NCI-H146 treated with DMSO at 0.1 percent for 48 hours (cell line): Measurements from ENCODE around the gene LCMT1.
A peak's percentile ranks its signal among the peaks of the same experiment; 100 is the strongest.
"Not testable (repeated sequence)": the region's sequence is repeated elsewhere in the genome, so short reads cannot be mapped to it uniquely, and the experiment has no call there.

Experiments
- DNase-seq: peaks from one replicate; lab custom pipeline; 2025; ENCODE audit not compliant: unreplicated experiment; lab: John Stamatoyannopoulos, UW

The LCMT1 gene

DNA sequence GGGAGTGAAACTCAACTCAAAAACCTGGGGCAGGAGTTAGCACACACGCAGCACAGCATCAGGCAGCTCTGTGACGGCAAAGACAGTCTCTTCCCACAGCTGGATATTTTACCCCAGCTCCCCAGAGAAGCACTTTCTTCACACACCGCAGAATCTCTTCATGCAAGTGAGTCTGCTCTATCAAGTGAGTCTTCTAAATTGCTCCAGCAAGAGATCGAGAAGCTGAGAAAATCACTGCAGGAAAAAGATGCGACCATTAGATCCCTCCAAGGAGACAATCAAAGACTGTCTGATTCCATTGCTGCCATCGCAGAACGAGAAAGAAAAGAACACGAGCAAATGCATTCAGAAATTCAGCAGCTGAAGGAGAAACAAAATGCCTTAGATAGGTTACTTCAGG, 16.9 kb upstream of the LCMT1 start:
- DNase-seq, result no peak

DNA sequence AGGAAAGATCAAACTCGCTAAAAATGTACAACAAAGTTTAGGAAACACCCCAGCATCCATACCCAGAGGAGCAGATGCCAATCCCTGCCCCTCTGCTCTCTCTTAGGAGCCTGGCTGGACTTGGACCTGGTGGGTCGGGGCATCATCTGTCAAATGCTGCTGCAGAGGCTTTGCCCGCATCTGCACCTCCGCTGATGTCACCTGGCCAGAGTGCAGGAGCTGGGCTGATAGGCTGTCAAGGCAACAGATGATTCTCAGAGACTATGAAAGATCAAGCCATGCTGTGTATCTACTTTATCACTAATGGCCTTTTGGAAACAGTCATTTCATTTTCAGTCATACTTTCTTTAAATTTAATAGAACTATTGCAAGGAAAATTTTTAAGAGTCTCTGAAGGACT, 15.9 kb upstream of the LCMT1 start:
- no peak for DNase-seq

DNA sequence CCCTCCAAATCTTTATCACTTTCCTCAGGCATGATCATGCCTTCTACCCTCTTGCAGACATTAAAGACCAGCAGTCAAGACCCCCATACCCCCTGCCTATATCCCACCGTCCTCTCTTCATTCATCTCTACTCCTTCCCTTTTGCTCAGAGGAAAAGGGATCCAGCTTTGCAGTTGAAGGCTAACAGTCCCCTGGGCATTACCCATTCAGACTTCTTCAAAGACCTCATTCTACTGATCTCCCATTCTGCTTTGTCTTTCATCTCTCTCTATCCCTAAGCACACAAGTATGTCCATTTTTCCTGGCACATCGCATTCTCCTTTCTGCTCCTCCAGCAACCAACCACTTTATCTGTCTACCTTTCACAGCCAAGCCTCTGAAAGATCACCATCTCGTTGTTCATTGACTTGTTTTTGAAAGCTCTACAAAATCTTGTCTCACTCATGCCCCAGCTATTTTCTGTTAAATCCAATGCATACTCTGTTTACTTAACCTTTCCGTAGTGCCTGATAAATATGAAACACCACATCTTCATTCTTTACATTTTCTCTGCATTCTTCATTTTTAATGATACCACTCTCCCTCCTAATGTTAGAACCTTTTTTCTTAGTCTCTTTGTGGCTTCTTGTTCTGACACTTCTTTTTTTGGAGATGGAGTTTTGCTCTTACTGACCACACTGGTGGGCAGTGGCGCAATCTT, 14.1 kb upstream of the LCMT1 start:
- DNase-seq, result no peak

DNA sequence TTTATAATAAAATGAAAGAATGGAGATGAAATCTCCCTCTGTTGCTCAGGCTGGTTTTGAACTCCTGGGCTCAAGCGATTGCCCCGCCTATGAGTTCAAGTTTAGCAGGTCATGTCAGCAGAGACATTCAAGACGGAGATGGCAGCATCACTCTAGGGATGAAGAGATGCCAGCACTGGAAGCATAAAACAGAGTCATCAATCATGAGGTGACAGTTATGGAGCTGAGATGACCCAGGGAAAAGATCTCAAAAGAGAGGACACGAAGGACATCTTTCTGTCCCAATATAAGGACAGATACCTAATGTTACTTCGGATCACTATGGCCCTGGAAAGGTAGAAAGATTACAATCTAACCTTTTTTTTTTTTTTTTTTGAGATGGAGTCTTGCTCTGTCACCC, 11.0 kb upstream of the LCMT1 start:
- DNase-seq, result no peak

DNA sequence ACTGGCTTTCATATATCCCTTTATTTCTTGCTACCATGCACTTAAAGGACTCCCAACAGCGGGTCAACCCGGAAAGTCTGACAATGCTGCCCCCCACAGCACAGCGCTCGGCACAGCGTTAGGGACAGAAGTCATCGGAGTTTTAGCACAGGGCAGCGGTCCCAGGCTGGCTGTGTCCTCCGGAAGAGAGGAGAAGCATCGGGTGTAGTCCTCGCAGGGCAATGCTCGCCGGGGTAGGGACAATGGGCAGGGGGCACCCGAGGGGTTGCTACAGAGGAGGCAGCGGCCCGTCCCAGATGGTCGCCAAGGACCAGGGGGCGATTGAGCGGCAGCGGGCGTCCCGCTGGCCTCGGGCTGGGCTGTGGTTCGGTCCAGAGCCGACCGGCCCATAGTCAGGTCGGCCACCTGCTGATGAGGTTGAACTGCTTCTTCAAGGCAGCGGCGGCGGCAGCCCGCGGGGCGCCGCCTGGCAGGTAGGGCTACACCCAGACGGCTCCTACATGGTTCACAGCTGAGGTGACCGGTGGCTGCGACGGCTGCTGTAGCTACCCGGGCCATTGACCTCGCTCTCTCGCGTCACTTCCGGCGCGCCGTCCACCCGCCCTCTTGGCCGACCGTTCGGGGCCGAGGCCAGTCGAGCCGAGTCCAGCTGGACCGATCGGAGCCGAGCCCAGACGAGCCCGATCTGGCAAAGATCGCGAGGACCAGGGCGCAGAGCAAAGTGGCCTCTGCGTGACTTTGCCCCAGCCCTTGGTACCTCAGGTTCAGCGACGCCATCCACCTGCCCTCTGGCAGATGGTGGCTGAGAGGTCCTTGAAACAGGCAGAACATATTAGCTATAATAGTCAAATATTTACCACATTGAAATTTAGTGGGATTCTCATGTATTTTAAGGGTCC, 4.7 kb upstream of the LCMT1 start:
- peak; percentile 90 for DNase-seq

DNA sequence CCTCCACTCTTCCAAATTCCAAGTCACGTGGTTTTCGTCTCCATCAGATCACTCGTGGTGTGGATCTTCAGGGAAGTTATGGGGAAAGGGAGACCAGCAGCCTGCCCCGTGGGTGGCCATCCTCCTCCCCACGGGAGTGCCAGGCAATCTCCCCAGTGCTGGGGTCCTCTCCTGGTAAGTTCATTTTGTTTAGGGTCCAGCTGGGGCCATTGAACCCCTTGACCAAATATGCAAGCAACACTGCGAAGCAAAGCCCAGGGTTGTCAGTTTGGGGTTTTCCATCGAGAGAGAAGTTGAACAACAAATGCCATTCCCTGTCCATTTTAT, 4.1 kb upstream of the LCMT1 start:
- DNase-seq, result no peak

DNA sequence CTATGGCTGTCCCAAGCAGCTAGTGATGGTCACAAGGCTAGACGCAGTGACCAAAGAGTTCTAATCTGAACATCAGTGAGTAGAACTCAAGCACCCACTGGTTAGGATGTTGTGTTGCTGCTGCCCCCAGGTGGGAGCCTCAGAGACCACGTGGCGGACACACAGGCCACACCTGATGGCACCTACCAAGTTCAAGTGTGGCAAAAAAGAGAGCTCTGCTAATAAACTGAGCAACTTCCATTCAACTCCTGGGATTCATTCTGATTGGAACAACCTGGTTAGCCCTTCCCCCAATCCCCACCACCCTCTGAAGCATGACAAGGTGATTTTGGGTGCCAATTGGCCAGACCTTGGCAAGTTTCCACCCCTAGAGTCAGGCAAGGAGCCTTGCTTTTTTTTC, 3.5 kb upstream of the LCMT1 start:
- DNase-seq, result no peak

DNA sequence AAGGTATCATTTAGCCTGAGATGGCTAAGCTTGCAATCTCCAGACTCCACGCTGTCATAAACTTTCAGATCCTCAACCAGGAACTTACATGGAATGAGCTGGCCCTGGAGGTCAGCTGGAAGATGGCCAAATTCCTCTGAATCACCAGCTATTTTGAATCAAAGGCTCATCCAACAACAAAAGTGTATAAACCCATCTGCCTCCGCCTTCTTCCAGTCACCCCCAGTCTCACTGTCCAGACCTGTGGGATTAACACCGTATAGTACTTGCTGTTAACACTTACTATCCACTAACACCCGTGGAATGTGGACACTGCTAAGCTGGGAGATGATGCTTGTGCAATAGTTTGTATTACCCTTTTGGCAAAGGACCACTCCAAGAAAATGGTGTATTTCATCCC, 1.9 kb upstream of the LCMT1 start:
- no peak for DNase-seq

DNA sequence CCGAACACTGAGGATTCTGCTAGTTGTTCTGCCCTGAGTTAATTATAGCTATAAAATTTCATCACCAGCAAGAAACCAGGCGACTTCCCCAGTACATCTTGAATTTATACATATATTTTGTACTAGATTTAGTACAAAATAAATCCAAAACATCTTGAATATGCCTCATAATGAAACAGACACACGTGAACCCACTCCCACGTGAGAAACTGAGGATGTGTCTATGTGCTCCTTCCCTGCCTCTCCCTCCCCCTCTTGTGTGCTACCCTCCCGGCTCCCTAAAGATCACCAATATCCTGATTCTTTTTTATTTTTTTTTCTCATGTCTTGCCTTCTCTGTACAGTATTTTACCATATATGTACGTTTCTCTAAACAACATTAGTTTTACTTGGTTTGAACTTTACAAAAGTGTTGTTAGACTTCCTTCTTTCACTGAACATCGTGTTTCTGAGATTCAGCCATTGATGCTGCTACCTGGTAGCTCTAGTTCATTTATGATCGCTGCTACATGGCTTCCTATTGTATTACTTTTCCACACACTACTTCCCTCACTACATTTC, 1.1 kb upstream of the LCMT1 start:
- no peak for DNase-seq

DNA sequence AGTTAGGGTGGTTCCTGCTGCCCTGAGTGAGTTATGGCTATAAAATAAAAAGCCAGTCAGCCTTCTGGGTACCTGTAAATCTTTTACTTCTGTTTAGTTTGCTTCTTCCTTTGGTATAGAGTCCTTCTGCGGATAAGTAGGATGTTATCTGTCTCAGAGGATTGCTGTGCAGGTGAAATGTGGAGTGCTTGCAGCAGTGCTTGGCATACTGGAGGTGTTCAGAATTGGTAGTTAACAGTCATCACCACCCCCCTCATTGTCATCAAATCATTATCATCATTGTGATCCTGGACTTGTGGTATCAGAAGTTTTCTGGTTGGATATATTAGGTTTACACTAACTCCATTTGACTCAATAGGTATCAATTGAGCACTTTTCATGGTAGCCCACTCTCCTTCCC, 2.6 kb downstream of the LCMT1 start:
- DNase-seq, result no peak

DNA sequence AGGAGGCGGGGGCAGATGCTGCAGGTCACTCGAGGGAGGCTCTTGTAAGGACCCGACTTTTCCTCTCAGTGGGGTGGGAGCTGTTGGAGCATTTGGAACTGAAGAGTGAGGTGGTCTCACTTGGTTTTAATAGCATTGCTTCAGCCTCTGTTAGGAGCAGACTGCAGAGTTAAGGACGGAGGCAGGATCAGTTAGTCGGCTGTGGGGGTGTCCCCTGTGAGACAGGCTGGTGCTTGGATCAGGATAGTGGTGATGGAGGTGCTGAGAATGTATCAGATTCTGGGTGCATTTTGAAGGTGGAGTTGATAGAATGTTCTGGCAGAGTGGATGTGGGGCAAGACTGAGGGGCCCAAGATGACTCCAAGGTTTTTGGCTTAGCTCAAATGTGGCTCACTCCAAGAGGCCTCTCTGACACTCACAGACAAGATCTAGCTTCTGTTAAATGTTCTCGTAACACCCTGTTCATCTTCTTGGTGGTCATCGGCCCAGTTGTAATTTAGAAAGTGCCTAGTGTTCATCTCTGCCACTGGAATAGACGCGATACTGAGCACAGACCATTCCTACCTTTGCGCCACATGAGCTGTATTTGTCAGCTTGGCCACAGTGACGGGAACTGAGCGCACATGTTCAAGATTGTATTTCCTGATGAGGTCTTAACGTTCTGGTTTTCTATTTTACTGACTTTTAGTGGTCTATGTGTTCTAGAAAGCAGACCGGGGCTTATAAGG, 7.5 kb downstream of the LCMT1 start:
- DNase-seq, result no peak

DNA sequence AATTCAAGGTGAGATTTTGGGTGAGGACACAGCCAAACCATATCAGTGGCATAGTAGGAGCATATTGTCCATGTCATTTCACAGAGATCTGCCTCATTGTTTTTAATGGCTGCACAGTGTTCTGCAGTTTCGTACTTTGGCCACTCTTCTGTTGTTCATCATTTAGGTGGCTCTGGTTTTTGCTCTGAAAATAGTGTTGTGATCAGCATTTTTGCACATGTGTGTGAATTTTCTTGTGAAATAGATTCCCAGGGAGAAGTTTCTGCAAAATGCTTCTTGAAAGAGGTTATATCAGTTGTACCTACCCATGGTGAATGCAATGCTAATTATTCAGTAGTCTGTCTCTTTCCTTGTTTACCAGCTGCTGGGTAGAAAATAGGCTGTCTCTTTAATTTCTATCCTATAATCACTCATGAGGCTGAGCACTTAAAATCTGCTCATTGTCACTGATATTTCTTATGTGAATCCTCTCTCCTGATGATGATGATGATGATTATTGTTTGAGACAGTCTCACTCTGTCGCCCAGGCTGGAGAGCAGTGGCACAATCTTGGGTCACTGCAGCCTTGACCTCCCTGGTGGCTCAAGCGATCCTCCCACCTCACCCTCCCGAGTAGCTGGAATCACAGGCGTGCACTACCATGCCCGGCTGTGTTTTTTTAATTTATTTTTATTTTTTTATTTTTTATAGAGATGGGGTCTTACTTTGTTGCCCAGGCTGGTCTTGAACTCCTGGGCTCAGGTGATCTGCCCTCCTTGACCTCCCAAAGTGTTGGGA, 10.5 kb downstream of the LCMT1 start:
- no peak for DNase-seq

DNA sequence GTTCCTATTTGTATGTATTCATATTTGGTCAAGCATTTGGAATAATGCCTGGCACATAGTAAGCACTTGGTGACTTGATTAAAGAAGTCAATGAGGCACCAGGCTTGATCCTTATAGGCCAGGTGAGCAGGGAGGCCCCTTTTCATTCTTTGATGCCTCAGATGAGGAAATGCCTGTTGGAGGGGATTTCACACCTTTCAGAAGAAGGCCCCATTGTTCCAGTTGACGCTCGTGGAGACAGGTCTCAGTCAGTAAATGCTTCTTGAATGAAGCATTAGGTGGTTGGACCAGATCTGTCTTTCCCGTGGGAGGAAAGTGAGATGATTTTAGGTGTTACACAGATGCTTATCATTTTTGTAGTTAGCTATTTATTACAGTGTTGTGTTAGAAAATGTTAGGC, 13.0 kb downstream of the LCMT1 start:
- no peak for DNase-seq

DNA sequence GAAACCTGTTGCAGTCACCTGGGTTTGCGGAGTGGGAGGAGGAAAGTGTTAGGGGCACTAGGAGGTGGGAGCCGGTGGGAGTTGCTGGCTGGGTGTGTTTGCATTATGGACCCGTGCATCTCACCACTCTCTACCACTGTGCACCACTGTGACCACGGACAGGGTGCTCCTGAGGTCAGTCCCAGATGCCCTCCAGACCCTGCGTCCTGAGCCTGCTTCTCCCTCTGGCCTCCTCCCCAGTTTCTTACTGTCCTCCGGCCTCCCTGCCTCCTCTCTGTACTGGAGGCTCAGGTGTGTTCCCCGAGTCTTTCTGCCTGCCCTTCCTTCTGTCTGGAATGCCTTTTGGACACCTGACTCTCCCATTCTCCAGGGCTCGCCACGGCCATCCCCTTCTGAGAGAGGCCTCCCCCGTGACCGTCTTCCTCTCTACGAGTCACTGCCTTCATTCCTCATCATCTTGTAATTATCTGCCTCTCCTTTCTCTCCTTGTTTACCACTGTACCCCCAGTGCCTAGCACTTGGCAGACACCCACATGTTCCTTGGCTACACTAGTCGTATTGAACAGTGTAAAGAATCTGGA, 14.6 kb downstream of the LCMT1 start:
- DNase-seq, result not testable (repeated sequence)

DNA sequence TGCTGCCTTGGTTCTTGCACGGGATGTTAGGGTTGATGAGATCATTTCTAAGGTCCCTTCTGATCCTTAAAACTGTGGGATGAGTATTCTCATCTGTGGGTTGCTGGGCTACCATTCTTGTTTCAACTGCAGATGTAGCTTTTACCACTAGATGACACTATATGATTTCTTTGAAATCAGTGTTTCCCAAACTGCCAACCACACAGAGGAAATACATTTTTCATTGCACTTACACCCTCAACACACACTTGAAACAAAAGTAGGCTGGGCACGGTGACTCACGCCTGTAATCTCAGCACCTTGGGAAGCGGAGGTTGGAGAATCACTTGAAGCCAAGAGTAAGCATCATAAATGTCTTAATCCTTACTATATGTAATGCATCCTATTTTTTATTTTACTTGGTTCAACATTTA, 15.3 kb downstream of the LCMT1 start:
- DNase-seq, result peak; percentile 17

DNA sequence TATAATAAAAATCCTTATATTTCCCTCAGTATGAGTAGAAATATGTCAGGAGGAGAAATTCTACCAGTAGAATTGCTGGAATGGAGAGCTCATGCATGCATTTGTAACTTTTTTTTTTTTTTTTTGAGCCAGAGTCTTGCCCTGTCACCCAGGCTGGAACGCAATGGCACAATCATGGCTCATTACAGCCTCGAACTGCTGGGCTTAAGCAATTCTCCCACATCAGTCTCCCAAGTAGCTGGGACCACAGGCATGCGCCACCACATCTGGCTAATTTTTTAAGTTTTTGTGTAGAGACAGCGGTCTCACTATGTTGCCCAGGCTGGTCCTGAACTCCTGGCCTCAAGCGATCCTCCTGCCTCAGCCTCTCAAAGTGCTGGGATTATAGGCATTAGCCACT, 21.2 kb downstream of the LCMT1 start:
- not testable (repeated sequence) for DNase-seq

DNA sequence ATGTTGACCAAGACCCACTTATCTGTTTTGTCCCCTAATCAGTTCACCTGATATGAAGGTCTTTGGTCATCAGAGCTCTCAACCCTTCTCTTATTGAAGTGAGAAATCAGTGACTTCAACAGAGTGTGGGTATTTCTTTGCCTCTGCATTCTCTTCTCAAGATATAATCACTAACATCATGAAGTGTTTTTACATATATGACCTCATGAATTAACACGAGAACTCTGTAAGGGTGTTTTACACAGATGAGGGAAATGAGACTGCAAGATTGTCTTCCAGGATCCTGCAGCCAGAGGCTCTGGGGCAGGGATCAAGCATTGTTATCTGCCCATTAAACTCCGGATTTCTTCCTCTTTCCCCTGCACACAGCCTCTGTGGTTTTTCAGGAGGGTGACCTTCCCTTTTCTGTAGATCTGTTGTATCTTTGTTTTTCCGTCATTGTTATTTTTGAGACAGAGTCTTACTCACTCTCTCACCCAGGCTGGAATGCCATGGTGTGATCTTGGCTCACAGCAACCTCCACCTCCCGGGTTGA, 22.7 kb downstream of the LCMT1 start:
- DNase-seq, result no peak

DNA sequence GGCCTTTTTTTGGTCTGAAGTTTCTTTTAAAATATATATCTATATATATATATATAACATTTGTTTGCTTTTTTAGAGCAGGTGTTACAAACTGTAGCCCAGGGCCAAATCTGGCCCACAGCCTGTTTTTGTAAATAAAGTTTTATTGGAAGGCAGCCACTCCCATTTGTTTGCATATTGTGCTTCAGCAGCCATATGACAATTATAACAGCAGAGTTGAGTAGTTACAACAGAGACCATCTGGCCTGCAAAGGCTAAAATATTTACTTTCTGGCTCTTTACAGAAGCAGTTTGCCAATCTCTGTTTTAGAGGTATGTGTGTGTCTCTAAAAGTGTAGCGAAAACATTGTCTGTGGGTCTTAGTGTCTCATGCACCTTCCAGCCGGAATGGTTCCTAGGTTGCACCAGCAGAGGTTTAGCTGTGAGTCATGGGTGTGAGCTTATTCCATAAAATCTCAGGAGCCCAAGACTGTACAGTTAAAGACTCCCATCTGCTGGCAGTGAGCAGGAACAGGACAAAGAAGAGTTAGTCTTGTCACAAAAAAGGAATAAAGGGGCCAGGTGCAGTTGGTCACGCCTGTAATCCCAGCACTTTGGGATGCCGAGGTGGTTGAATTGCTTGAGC, 23.8 kb downstream of the LCMT1 start:
- no peak for DNase-seq

DNA sequence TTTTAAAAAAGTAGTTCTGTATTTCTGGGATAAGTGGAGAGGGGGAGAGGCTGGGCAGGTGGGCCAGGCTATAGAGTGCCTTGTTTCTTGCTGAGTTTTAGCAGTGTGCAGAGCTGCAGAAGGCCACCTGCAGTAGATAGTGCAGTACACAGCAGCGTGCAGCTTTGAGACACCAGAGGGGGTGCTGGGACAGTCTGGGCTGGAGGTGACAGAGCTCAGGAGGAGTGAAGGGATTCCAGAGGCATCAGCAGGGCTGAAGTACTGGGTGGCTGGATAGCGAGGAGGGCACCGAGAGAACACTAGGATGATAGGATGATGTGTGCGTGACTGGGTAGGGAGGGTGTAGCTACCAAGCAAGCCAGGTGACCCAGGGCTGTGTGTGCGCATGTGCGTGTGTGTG, 26.6 kb downstream of the LCMT1 start:
- DNase-seq, result no peak

DNA sequence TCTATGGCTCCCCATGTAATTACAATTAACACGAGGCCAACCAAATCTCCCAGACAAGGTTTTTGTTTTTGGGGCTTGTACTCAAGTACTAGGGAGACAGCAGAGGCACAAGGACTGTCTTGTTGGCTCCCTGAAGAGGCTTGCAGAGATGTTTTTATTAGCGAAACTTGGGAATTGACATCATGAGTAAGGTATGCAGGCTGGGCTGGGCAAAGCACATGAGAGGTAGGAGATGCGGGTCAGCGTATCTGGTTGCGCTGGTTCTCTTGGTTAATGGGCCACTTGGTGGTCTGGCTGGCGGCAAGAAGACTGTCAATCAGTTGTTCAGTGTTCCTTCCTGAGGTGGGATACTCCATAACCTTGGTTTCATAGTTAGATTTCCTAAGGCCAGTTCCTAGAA, 28.9 kb downstream of the LCMT1 start:
- DNase-seq, result no peak
